ENCODE data around the gene CCP110. TPM values are rescaled to one million over a fixed set of nuclear protein-coding genes. Genes with fewer than 3 reads are reported as not detected.
A peak's percentile ranks its signal among the peaks of the same experiment; 100 is the strongest.

The CCP110 gene
- total and polyA plus RNA-seq, 2 of the 13 experiments (the other 11 are each of a cell fraction or from before 2014, with no cell fraction given) = 10.0 to 11.1 TPM

- TF ChIP-seq MYPOP (CRISPR knock-in tag; IDR thresholded peaks at IDR 0.05) = no peak
- TF ChIP-seq, protein P1, sequence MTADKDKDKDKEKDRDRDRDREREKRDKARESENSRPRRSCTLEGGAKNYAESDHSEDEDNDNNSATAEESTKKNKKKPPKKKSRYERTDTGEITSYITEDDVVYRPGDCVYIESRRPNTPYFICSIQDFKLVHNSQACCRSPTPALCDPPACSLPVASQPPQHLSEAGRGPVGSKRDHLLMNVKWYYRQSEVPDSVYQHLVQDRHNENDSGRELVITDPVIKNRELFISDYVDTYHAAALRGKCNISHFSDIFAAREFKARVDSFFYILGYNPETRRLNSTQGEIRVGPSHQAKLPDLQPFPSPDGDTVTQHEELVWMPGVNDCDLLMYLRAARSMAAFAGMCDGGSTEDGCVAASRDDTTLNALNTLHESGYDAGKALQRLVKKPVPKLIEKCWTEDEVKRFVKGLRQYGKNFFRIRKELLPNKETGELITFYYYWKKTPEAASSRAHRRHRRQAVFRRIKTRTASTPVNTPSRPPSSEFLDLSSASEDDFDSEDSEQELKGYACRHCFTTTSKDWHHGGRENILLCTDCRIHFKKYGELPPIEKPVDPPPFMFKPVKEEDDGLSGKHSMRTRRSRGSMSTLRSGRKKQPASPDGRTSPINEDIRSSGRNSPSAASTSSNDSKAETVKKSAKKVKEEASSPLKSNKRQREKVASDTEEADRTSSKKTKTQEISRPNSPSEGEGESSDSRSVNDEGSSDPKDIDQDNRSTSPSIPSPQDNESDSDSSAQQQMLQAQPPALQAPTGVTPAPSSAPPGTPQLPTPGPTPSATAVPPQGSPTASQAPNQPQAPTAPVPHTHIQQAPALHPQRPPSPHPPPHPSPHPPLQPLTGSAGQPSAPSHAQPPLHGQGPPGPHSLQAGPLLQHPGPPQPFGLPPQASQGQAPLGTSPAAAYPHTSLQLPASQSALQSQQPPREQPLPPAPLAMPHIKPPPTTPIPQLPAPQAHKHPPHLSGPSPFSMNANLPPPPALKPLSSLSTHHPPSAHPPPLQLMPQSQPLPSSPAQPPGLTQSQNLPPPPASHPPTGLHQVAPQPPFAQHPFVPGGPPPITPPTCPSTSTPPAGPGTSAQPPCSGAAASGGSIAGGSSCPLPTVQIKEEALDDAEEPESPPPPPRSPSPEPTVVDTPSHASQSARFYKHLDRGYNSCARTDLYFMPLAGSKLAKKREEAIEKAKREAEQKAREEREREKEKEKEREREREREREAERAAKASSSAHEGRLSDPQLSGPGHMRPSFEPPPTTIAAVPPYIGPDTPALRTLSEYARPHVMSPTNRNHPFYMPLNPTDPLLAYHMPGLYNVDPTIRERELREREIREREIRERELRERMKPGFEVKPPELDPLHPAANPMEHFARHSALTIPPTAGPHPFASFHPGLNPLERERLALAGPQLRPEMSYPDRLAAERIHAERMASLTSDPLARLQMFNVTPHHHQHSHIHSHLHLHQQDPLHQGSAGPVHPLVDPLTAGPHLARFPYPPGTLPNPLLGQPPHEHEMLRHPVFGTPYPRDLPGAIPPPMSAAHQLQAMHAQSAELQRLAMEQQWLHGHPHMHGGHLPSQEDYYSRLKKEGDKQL (CRISPR knock-in tag; IDR thresholded peaks at IDR 0.05; ENCODE audit: low read depth) = no peak
- no peak for TF ChIP-seq ZSCAN12 (CRISPR knock-in tag; IDR thresholded peaks at IDR 0.05)
- TF ChIP-seq E2F1 (CRISPR knock-in tag; IDR thresholded peaks at IDR 0.05) = peak; percentile 92
- TF ChIP-seq ZNF331 (CRISPR knock-in tag; IDR thresholded peaks at IDR 0.05) = peak; percentile 30; the same call in 1 of the 2 replicates
- TF ChIP-seq, protein P2, sequence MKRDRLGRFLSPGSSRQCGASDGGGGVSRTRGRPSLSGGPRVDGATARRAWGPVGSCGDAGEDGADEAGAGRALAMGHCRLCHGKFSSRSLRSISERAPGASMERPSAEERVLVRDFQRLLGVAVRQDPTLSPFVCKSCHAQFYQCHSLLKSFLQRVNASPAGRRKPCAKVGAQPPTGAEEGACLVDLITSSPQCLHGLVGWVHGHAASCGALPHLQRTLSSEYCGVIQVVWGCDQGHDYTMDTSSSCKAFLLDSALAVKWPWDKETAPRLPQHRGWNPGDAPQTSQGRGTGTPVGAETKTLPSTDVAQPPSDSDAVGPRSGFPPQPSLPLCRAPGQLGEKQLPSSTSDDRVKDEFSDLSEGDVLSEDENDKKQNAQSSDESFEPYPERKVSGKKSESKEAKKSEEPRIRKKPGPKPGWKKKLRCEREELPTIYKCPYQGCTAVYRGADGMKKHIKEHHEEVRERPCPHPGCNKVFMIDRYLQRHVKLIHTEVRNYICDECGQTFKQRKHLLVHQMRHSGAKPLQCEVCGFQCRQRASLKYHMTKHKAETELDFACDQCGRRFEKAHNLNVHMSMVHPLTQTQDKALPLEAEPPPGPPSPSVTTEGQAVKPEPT (CRISPR knock-in tag; IDR thresholded peaks at IDR 0.05; ENCODE audit: low read depth) = peak; percentile 41; the same call in 1 of the 2 replicates
- no peak for TF ChIP-seq ZNF281 (CRISPR knock-in tag; IDR thresholded peaks at IDR 0.05; ENCODE audit: borderline replicate concordance)
- TF ChIP-seq PHF8 (CRISPR knock-in tag; IDR thresholded peaks at IDR 0.05) = peak; percentile 70; the same call in 1 of the 2 replicates
- TF ChIP-seq, protein P3, sequence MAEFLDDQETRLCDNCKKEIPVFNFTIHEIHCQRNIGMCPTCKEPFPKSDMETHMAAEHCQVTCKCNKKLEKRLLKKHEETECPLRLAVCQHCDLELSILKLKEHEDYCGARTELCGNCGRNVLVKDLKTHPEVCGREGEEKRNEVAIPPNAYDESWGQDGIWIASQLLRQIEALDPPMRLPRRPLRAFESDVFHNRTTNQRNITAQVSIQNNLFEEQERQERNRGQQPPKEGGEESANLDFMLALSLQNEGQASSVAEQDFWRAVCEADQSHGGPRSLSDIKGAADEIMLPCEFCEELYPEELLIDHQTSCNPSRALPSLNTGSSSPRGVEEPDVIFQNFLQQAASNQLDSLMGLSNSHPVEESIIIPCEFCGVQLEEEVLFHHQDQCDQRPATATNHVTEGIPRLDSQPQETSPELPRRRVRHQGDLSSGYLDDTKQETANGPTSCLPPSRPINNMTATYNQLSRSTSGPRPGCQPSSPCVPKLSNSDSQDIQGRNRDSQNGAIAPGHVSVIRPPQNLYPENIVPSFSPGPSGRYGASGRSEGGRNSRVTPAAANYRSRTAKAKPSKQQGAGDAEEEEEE (CRISPR knock-in tag; IDR thresholded peaks at IDR 0.05; ENCODE audit: borderline replicate concordance) = no peak
- TF ChIP-seq SYNCRIP (IDR thresholded peaks at IDR 0.05; ENCODE audit: insufficient read depth, low read depth, low read length) = no peak
- TF ChIP-seq DNMT3B (CRISPR knock-in tag; conservative IDR thresholded peaks at IDR 0.05) = no peak
- no peak for TF ChIP-seq ZNF746 (CRISPR knock-in tag; IDR thresholded peaks at IDR 0.05)
Measured at GRCh38 chr16:19555186-19555937, 31.6 kb downstream of the CCP110 start, which contains the start of gene VPS35L (continued).
